ENCODE measurements around the gene CHMP2A.

The CHMP2A gene

GRCh38 chr19:58536852-58537798 lies 17.8 kb downstream of the CHMP2A start:
- DNase-seq, result no peak

GRCh38 chr19:58535857-58536256 lies 19.0 kb downstream of the CHMP2A start:
- DNase-seq, result no peak

GRCh38 chr19:58531034-58531840 lies 23.7 kb downstream of the CHMP2A start:
- DNase-seq, result no peak

- no peak for DNase-seq
These were observed 25.5 kb downstream of the CHMP2A start for GRCh38 chr19:58529405-58529804.

- DNase-seq, result no peak
These were observed 32.2 kb downstream of the CHMP2A start for GRCh38 chr19:58522709-58523108.

- no peak for DNase-seq
These were observed 33.3 kb downstream of the CHMP2A start for GRCh38 chr19:58521651-58522050.

- no peak for DNase-seq
These were observed 34.7 kb downstream of the CHMP2A start for GRCh38 chr19:58520257-58520599.

- DNase-seq, result peak; percentile 86
These were observed 35.3 kb downstream of the CHMP2A start, which contains the start of gene ZBTB45 for GRCh38 chr19:58519355-58520256. ZBTB45 (minus strand) TSS chr19:58519810; CDS start chr19:58517673, 2,137 bp downstream.

GRCh38 chr19:58519087-58519354 lies 35.9 kb downstream of the CHMP2A start:
- peak; percentile 45 for DNase-seq

- no peak for DNase-seq
These were observed 36.4 kb downstream of the CHMP2A start for GRCh38 chr19:58518256-58519086.

GRCh38 chr19:58516964-58517833 lies 37.7 kb downstream of the CHMP2A start:
- no peak for DNase-seq

GRCh38 chr19:58516246-58516836 lies 38.6 kb downstream of the CHMP2A start:
- DNase-seq, result no peak

- no peak for DNase-seq
These were observed 39.6 kb downstream of the CHMP2A start for GRCh38 chr19:58515259-58515658.

GRCh38 chr19:58514564-58515022 lies 40.3 kb downstream of the CHMP2A start:
- DNase-seq, result no peak

GRCh38 chr19:58513694-58514563 lies 41.0 kb downstream of the CHMP2A start:
- DNase-seq, result peak; percentile 95

GRCh38 chr19:58513213-58513693 lies 41.7 kb downstream of the CHMP2A start:
- DNase-seq, result no peak

- no peak for DNase-seq
These were observed 43.3 kb downstream of the CHMP2A start, which contains the start of gene SLC27A5 for GRCh38 chr19:58511353-58512208. SLC27A5 (minus strand) TSS chr19:58511992; CDS start chr19:58511955, 37 bp downstream.

All from activated CD8-positive, alpha-beta memory T cell treated with anti-CD3 and anti-CD28 coated beads, Interleukin-2, amount 50 U/mL, for 4 hours (primary cell).